ENCODE measurements around the gene PARP3.
A peak's percentile ranks its signal among the peaks of the same experiment; 100 is the strongest.

PARP3 gene

GRCh38 chr3:51969841-51970240, 27.7 kb downstream of the PARP3 start:
- TF ChIP-seq, protein P1, sequence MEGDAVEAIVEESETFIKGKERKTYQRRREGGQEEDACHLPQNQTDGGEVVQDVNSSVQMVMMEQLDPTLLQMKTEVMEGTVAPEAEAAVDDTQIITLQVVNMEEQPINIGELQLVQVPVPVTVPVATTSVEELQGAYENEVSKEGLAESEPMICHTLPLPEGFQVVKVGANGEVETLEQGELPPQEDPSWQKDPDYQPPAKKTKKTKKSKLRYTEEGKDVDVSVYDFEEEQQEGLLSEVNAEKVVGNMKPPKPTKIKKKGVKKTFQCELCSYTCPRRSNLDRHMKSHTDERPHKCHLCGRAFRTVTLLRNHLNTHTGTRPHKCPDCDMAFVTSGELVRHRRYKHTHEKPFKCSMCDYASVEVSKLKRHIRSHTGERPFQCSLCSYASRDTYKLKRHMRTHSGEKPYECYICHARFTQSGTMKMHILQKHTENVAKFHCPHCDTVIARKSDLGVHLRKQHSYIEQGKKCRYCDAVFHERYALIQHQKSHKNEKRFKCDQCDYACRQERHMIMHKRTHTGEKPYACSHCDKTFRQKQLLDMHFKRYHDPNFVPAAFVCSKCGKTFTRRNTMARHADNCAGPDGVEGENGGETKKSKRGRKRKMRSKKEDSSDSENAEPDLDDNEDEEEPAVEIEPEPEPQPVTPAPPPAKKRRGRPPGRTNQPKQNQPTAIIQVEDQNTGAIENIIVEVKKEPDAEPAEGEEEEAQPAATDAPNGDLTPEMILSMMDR (IDR thresholded peaks at IDR 0.05), result no peak

DNA sequence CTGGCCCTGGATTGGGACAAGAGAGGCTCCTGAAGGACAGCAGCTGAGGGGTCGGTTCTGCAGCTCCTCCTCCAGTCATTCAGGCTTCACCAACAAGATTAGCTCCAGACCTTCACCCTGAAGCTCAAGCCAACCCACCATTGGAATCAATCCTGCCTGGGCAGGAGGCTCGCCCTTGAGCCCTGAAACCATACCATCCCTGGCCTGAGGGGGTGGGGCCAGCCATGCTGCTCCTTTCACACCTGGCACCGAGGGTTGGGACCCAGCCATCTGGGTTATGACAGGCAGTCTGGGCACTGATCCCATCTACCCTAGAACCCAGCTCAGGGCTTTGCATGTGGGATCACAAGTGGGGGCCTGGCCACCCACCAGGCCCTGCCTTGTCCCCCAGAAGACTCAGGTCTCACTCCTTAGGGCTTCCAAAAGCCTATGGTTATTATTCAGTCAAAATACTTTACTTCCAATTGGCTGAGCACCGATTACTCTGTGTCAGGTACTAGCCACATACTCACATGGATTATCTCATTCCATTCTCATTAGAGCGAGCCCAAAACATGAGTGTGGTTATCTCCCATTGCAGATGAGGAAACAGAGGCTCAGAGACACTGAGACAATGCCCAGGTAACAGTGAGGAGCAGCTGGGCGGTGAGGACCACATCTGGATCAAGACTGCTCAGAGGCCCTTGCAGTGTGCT, 28.6 kb downstream of the PARP3 start:
- TF ChIP-seq, protein P1 (IDR thresholded peaks at IDR 0.05), result no peak

GRCh38 chr3:51971350-51971749, 29.2 kb downstream of the PARP3 start:
- TF ChIP-seq, protein P1 (IDR thresholded peaks at IDR 0.05), result no peak

GRCh38 chr3:51974277-51974962, 32.3 kb downstream of the PARP3 start:
- TF ChIP-seq, protein P1 (IDR thresholded peaks at IDR 0.05), result peak; percentile 26; the same call in 1 of the 2 replicates

DNA sequence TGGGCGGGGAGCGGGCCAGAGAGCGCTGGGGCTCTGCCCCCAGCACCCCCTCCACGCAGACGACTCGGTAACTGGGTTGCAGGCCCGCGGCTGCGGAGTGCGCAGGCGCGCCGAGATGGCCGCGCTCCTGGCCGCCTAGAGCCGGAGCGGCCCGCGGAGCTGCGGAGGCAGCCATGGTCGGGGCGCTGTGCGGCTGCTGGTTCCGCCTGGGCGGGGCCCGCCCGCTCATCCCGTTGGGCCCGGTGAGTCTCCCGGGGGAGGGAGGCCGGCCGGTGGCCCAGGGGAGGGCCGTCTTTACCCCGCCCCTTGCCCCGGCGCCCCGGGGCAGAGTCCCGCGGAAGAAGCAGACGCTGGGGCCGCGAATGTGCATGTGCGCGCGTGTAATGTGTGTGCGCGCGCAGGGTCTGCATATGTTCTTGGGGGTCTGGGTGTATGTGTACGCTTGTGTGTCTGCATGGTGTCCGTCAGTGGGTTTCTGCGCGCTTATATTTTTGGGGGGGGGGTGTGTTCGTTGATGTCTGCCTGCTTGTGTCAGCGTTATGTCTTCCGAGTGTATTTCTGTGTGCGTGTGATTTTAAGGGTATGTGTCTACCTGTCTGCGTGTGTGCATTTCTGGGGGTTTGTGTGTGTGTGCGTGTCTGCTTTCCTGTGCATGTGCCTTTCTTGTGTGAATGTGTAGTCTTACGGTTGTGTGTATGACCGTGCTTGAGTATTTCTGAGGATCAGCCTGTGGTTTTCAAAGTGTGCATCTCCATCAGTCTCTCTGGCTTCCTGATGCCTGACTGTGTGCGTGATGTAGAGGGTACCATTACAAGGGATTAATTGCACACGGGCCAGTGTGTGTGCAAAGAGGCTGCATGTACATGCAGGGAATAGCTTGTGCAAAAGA, 33.0 kb downstream of the PARP3 start, which contains the start of gene ABHD14A:
Gene ABHD14A, plus strand, starts transcription at position 102 of the 889 bp plus-strand sequence. Its CDS starts 72 bp downstream, at position 174.
- TF ChIP-seq, protein P1 (IDR thresholded peaks at IDR 0.05), result no peak

- TF ChIP-seq, protein P1 (IDR thresholded peaks at IDR 0.05), result no peak
Observed at GRCh38 chr3:51975852-51976549, 33.8 kb downstream of the PARP3 start.

Measured in LNCAP (cell line).